Neural progenitor cell (in vitro differentiated cells): Measurements from ENCODE around the gene TRMT1.

Experiments
- CTCF ChIP-seq: fragments of 200-600 bp; sonication (generic); IDR thresholded peaks from 2 replicates; pipeline ENCODE4 v1.5.1; 2017; ENCODE audit warnings: antibody characterized with exemption, mild to moderate bottlenecking
- EZH2 ChIP-seq: fragments of 200-600 bp; sonication (generic); IDR thresholded peaks from 2 replicates; pipeline ENCODE4 v1.6.1; 2017; ENCODE audit warnings: antibody characterized with exemption, mild to moderate bottlenecking, moderate library complexity
- EZH2phosphoT487 ChIP-seq: fragments of 200-600 bp; sonication (generic); IDR thresholded peaks from 2 replicates; pipeline ENCODE4 v1.6.1; 2017; ENCODE audit warnings: antibody characterized with exemption

- TF ChIP-seq CTCF: no peak
- no peak for TF ChIP-seq EZH2
- TF ChIP-seq EZH2phosphoT487: no peak
Observed at GRCh38 chr19:13164343-13165161, 48.0 kb upstream of the TRMT1 start.
